Measurements from ENCODE around the gene RASAL2. TPM values are rescaled to one million over a fixed set of nuclear protein-coding genes. Genes with fewer than 3 reads are reported as not detected.

The RASAL2 gene
- total RNA-seq, 1 donor from 2014 or later = 44.2 TPM

GRCh38 chr1:178344513-178345091 lies 250.7 kb downstream of the RASAL2 start:
- H3K27me3 ChIP-seq (ENCODE audit: insufficient read depth, low read length) = no peaks in the 10 kb centered on the region
- DNase-seq (ENCODE audit: low read depth) (peak; percentile 91), FAIRE-seq (peak; percentile 89)
- H2AFZ ChIP-seq (ENCODE audit: low read depth, low read length) = no peak overlapping the region
- H3K4me3 Mint-ChIP-seq (ENCODE audit: unreplicated experiment) = peak overlapping the region; percentile 5
- H3K9me3 ChIP-seq (ENCODE audit: insufficient read depth, low read depth, low read length) = no peaks in the 10 kb centered on the region
- H3K27ac ChIP-seq (ENCODE audit: low read depth, low read length) = peak overlapping the region; percentile 89
- H4K20me1 ChIP-seq (ENCODE audit: insufficient read depth, low read length) = no peaks in the 10 kb centered on the region
- peak overlapping the region; percentile 82 for H3K4me2 ChIP-seq (ENCODE audit: low read length)
- H3K4me1 Mint-ChIP-seq (ENCODE audit: low read depth, unreplicated experiment) = peaks cover 50% of the 10 kb centered on the region
- TF ChIP-seq EZH2 (IDR thresholded peaks at IDR 0.05; ENCODE audit: insufficient read depth, low read length) = no peak
- TF ChIP-seq, protein P1, sequence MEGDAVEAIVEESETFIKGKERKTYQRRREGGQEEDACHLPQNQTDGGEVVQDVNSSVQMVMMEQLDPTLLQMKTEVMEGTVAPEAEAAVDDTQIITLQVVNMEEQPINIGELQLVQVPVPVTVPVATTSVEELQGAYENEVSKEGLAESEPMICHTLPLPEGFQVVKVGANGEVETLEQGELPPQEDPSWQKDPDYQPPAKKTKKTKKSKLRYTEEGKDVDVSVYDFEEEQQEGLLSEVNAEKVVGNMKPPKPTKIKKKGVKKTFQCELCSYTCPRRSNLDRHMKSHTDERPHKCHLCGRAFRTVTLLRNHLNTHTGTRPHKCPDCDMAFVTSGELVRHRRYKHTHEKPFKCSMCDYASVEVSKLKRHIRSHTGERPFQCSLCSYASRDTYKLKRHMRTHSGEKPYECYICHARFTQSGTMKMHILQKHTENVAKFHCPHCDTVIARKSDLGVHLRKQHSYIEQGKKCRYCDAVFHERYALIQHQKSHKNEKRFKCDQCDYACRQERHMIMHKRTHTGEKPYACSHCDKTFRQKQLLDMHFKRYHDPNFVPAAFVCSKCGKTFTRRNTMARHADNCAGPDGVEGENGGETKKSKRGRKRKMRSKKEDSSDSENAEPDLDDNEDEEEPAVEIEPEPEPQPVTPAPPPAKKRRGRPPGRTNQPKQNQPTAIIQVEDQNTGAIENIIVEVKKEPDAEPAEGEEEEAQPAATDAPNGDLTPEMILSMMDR (IDR thresholded peaks at IDR 0.05; ENCODE audit: insufficient read depth, low read depth, low read length) = peak; percentile 64
- H3K9ac ChIP-seq (ENCODE audit: low read length) = peak overlapping the region; percentile 79
- no peaks in the 10 kb centered on the region for H3K9me3 Mint-ChIP-seq (ENCODE audit: unreplicated experiment)
- no peaks in the 10 kb centered on the region for H3K36me3 ChIP-seq (ENCODE audit: insufficient read depth, low read length)
- no peaks in the 10 kb centered on the region for H3K27me3 Mint-ChIP-seq (ENCODE audit: low read depth, unreplicated experiment)
- peaks cover 38% of the 10 kb centered on the region for H3K79me2 ChIP-seq (ENCODE audit: insufficient read depth, low read length)
- H3K4me1 ChIP-seq (ENCODE audit: insufficient read depth, low read length) = peaks cover 25% of the 10 kb centered on the region
- H3K36me3 Mint-ChIP-seq (ENCODE audit: low read depth, unreplicated experiment) = no peaks in the 10 kb centered on the region
- H3K27ac Mint-ChIP-seq (ENCODE audit: unreplicated experiment) = peak overlapping the region; percentile 59
- H3K4me3 ChIP-seq (ENCODE audit: insufficient read depth, low read depth, low read length) = peak overlapping the region; percentile 25

GRCh38 chr1:178345238-178345637 lies 251.3 kb downstream of the RASAL2 start:
- no peaks in the 10 kb centered on the region for H3K36me3 Mint-ChIP-seq (ENCODE audit: low read depth, unreplicated experiment)
- no peaks in the 10 kb centered on the region for H3K9me3 Mint-ChIP-seq (ENCODE audit: unreplicated experiment)
- no peak for FAIRE-seq
- H3K27ac ChIP-seq (ENCODE audit: low read depth, low read length) = peak overlapping the region; percentile 89
- no peak overlapping the region for H2AFZ ChIP-seq (ENCODE audit: low read depth, low read length)
- H3K4me1 ChIP-seq (ENCODE audit: insufficient read depth, low read length) = peaks cover 25% of the 10 kb centered on the region
- no peak overlapping the region for H3K4me3 Mint-ChIP-seq (ENCODE audit: unreplicated experiment)
- peaks cover 2% of the 10 kb centered on the region for H4K20me1 ChIP-seq (ENCODE audit: insufficient read depth, low read length)
- H3K4me1 Mint-ChIP-seq (ENCODE audit: low read depth, unreplicated experiment) = peaks cover 48% of the 10 kb centered on the region
- peak overlapping the region; percentile 64 for H3K9ac ChIP-seq (ENCODE audit: low read length)
- peaks cover 39% of the 10 kb centered on the region for H3K79me2 ChIP-seq (ENCODE audit: insufficient read depth, low read length)
- peak overlapping the region; percentile 0 for H3K4me3 ChIP-seq (ENCODE audit: insufficient read depth, low read depth, low read length)
- H3K36me3 ChIP-seq (ENCODE audit: insufficient read depth, low read length) = no peaks in the 10 kb centered on the region
- H3K27ac Mint-ChIP-seq (ENCODE audit: unreplicated experiment) = peak overlapping the region; percentile 59
- no peaks in the 10 kb centered on the region for H3K9me3 ChIP-seq (ENCODE audit: insufficient read depth, low read depth, low read length)
- DNase-seq (ENCODE audit: low read depth) = no peak
- H3K27me3 Mint-ChIP-seq (ENCODE audit: low read depth, unreplicated experiment) = no peaks in the 10 kb centered on the region
- peak overlapping the region; percentile 82 for H3K4me2 ChIP-seq (ENCODE audit: low read length)
- TF ChIP-seq EZH2 (IDR thresholded peaks at IDR 0.05; ENCODE audit: insufficient read depth, low read length) = no peak
- TF ChIP-seq, protein P1 (IDR thresholded peaks at IDR 0.05; ENCODE audit: insufficient read depth, low read depth, low read length) = no peak
- H3K27me3 ChIP-seq (ENCODE audit: insufficient read depth, low read length) = no peaks in the 10 kb centered on the region

- H3K27me3 Mint-ChIP-seq (ENCODE audit: low read depth, unreplicated experiment) = no peaks in the 10 kb centered on the region
- H3K9ac ChIP-seq (ENCODE audit: low read length) = peak overlapping the region; percentile 64
- DNase-seq (ENCODE audit: low read depth) = no peak
- no peak overlapping the region for H3K4me3 ChIP-seq (ENCODE audit: insufficient read depth, low read depth, low read length)
- H3K27ac Mint-ChIP-seq (ENCODE audit: unreplicated experiment) = peak overlapping the region; percentile 82
- H3K4me1 ChIP-seq (ENCODE audit: insufficient read depth, low read length) = peaks cover 21% of the 10 kb centered on the region
- no peaks in the 10 kb centered on the region for H3K27me3 ChIP-seq (ENCODE audit: insufficient read depth, low read length)
- no peak overlapping the region for H3K4me2 ChIP-seq (ENCODE audit: low read length)
- TF ChIP-seq, protein P1 (IDR thresholded peaks at IDR 0.05; ENCODE audit: insufficient read depth, low read depth, low read length) = no peak
- TF ChIP-seq EZH2 (IDR thresholded peaks at IDR 0.05; ENCODE audit: insufficient read depth, low read length) = no peak
- peaks cover 4% of the 10 kb centered on the region for H4K20me1 ChIP-seq (ENCODE audit: insufficient read depth, low read length)
- no peak overlapping the region for H3K27ac ChIP-seq (ENCODE audit: low read depth, low read length)
- H3K9me3 ChIP-seq (ENCODE audit: insufficient read depth, low read depth, low read length) = no peaks in the 10 kb centered on the region
- H2AFZ ChIP-seq (ENCODE audit: low read depth, low read length) = no peak overlapping the region
- H3K36me3 Mint-ChIP-seq (ENCODE audit: low read depth, unreplicated experiment) = no peaks in the 10 kb centered on the region
- H3K4me1 Mint-ChIP-seq (ENCODE audit: low read depth, unreplicated experiment) = peaks cover 49% of the 10 kb centered on the region
- no peak overlapping the region for H3K4me3 Mint-ChIP-seq (ENCODE audit: unreplicated experiment)
- no peak for FAIRE-seq
- no peaks in the 10 kb centered on the region for H3K36me3 ChIP-seq (ENCODE audit: insufficient read depth, low read length)
- peaks cover 43% of the 10 kb centered on the region for H3K79me2 ChIP-seq (ENCODE audit: insufficient read depth, low read length)
- H3K9me3 Mint-ChIP-seq (ENCODE audit: unreplicated experiment) = no peaks in the 10 kb centered on the region
Observed at GRCh38 chr1:178345807-178346206, 251.9 kb downstream of the RASAL2 start.
